GM20000 (cell line): ENCODE measurements around the gene ACMSD.
"Not testable (repeated sequence)": the region's sequence is repeated elsewhere in the genome, so short reads cannot be mapped to it uniquely, and the experiment has no call there.

Source experiments
- DNase-seq: peaks from one replicate; pipeline ENCODE4 v3.0.0; 2012; ENCODE audit warnings: low spot score
- CTCF ChIP-seq: IDR thresholded peaks from 2 replicates; pipeline ENCODE4 v1.5.1; 2012; ENCODE audit warnings: mild to moderate bottlenecking, control low read depth; ENCODE audit errors: extremely low read depth, missing control alignments

Gene ACMSD

GRCh38 chr2:134846213-134846612, 7.8 kb downstream of the ACMSD start:
- DNase-seq: no peak
- TF ChIP-seq CTCF: no peak

- DNase-seq: not testable (repeated sequence)
Measured at GRCh38 chr2:134847582-134847981, 9.2 kb downstream of the ACMSD start.

DNA sequence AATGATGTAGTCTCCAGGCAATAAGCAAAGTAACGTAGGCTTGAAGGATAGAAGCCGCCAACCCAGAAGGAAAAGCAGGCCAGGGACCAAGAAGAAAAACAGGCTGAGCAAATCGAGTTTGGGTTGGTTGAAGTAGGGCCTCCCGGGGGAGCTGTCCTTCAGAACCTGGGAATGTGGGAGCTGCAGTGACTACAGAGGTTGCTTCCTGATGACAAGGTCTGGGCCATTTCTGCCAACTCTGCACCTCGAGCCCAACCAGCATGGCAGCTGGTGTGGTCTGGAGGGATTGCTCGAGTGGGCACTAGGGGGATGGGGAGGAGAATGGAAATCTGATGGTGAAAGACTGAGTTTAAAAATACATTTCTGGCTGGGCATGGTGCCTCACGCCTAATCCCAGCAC, 14.1 kb downstream of the ACMSD start:
- no peak for DNase-seq

DNA sequence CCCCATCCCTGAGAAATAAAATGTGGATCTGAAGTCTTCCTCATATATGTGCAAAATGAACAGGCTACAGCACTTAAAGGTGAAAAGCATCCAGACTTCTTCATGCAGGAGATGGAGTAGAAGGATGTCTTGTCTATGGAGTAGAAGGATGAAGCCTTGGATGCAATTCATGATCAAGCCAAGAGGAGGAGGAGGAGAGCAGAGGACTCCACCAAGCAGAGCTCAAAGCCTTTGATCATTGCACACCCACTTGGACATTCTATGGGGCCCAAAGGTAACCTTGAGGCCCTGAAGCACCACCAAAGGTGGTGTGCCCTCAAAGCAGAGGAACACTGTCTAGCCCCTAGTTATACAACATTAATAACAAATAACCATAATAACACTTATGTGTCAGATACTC, 17.3 kb downstream of the ACMSD start:
- DNase-seq: no peak
- TF ChIP-seq CTCF: no peak

More for the DNA sequence above, 14.1 kb downstream of the ACMSD start:
- no peak for TF ChIP-seq CTCF

DNA sequence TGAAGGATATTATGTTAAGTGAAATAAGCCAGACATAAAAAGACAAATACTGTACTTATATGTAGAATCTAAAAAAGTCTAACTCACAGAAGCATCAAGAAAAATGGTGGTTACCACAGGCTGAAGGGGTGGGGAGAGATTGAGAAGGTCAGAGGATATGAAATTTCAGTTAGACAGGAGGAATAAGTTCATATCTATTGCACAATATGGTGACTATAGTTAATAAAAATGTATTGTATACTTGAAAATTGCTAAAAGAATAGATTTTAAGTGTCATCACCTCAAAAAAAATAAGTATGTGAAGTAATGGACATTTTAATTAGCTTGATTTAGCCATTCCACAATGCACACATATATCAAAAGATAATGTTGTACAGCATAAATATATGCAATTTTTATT, 19.8 kb downstream of the ACMSD start:
- no peak for TF ChIP-seq CTCF
- DNase-seq: no peak

GRCh38 chr2:134861173-134861572, 22.8 kb downstream of the ACMSD start:
- DNase-seq: no peak
- TF ChIP-seq CTCF: no peak

DNA sequence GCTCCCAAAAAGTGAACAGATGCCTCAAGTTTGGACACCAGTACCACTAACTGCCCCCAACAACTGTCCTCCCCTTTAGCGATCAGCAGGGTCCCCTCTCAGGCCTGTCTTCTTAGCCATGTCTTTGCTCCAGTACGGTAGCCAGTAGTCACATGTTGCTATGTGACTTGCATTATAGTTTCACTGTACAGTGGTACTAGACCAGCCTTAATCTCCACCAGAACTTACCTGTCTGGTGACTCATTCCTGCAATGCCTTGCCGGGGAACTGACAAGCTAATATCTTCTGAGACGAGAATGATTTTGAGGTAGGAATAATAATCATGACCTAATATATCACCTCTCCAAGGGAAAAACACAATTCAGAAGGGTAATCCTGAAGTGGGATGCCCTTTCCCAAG, 23.7 kb downstream of the ACMSD start:
- DNase-seq: no peak
- no peak for TF ChIP-seq CTCF

GRCh38 chr2:134862674-134863073, 24.3 kb downstream of the ACMSD start:
- no peak for TF ChIP-seq CTCF
- no peak for DNase-seq
